H1 (cell line): ENCODE measurements around the gene OR3A2. TPM values are rescaled to one million over a fixed set of nuclear protein-coding genes. Genes with fewer than 3 reads are reported as not detected.
"Not testable (repeated sequence)": the region's sequence is repeated elsewhere in the genome, so short reads cannot be mapped to it uniquely, and the experiment has no call there.

Experiments
- CTCF ChIA-PET: fragments of 300-600 bp; sonication (Branson Sonifier 250); formaldehyde crosslinking; loops from one replicate; lab custom pipeline; 2021; ENCODE audit not compliant: partially characterized antibody; lab: Charles Lee
- POLR2A ChIA-PET: fragments of 300-600 bp; sonication (Branson Sonifier 250); formaldehyde crosslinking; loops from one replicate; lab custom pipeline; 2021; ENCODE audit warnings: inconsistent platforms; ENCODE audit not compliant: partially characterized antibody; lab: Charles Lee
- DNase-seq, 2 experiments: peaks; one replicate each; pipeline versions ENCODE4 v3.0.0 to v3.0.0-alpha.2; 2010 to 2022; ENCODE audit warnings: low spot score in 2 of 2, low read depth in 1 of 2, mixed read lengths in 1 of 2
- FAIRE-seq: peaks from 2 replicates; lab custom pipeline; 2011; peaks lifted over from hg19 to GRCh38; lab: Jason Lieb, UNC
- H2AFZ ChIP-seq: 2 replicates; pipeline ENCODE4 v1.8.1; 2012; ENCODE audit warnings: low read length, inconsistent platforms
- H2AK5ac ChIP-seq: 2 replicates; pipeline ENCODE4 v1.6.1; 2013; ENCODE audit warnings: low read depth, low read length
- H2BK120ac ChIP-seq: replicated peaks from 2 replicates; pipeline ENCODE3; 2013; ENCODE audit warnings: low read depth, low read length, inconsistent platforms
- H2BK12ac ChIP-seq: 2 replicates; pipeline ENCODE4 v1.6.1; 2013; ENCODE audit warnings: low read depth, low read length
- H2BK15ac ChIP-seq: 2 replicates; pipeline ENCODE4 v1.6.1; 2013; ENCODE audit warnings: low read length
- H2BK20ac ChIP-seq: 2 replicates; pipeline ENCODE4 v1.6.1; 2013; ENCODE audit warnings: low read length
- H2BK5ac ChIP-seq: 2 replicates; pipeline ENCODE4 v1.6.1; 2013; ENCODE audit warnings: low read depth, low read length
- H3K14ac ChIP-seq: 2 replicates; pipeline ENCODE4 v1.6.1; 2013; ENCODE audit warnings: inconsistent platforms; ENCODE audit not compliant: insufficient read length
- H3K18ac ChIP-seq: 2 replicates; pipeline ENCODE4 v1.6.1; 2013; ENCODE audit warnings: low read length; ENCODE audit errors: extremely low read depth
- H3K23ac ChIP-seq: 2 replicates; pipeline ENCODE4 v1.6.1; 2013; ENCODE audit warnings: inconsistent platforms; ENCODE audit not compliant: insufficient read length
- H3K23me2 ChIP-seq: 2 replicates; pipeline ENCODE4 v1.6.1; 2013; ENCODE audit warnings: low read depth, low read length
- H3K27ac ChIP-seq: 2 replicates; pipeline ENCODE4 v1.6.1; 2011; ENCODE audit warnings: low read depth, low read length, inconsistent platforms
- H3K27me3 ChIP-seq, 4 experiments: replicated peaks in 1 of 4; 1 replicate in 1 of 4; 2 replicates in 3 of 4; pipeline versions ENCODE4 v1.6.1 to v1.8.1; 2011 to 2013; ENCODE audit warnings: low read length in 3 of 4, mild to moderate bottlenecking in 3 of 4, inconsistent platforms in 2 of 4, mixed read lengths in 2 of 4, moderate library complexity in 1 of 4; ENCODE audit not compliant: control insufficient read depth in 3 of 4, insufficient read depth in 3 of 4; ENCODE audit errors: extremely low read depth in 1 of 4
- H3K36me3 ChIP-seq, 4 experiments: 2 replicates each; pipeline versions ENCODE4 v1.6.1 to v1.8.1; 2011 to 2013; ENCODE audit warnings: mild to moderate bottlenecking in 4 of 4, low read length in 3 of 4, moderate library complexity in 2 of 4, control low read depth in 1 of 4, inconsistent platforms in 1 of 4; ENCODE audit not compliant: insufficient read depth in 4 of 4, control insufficient read depth in 2 of 4
- H3K4ac ChIP-seq: replicated peaks from 2 replicates; pipeline ENCODE3; 2013; ENCODE audit warnings: low read length, low read depth, mixed read lengths, inconsistent platforms; ENCODE audit not compliant: insufficient read length
- H3K4me1 ChIP-seq, 4 experiments: replicated peaks in 1 of 4; 1 replicate in 1 of 4; 2 replicates in 3 of 4; pipeline versions ENCODE4 v1.6.1 to v1.8.1; 2011 to 2013; ENCODE audit warnings: low read length in 3 of 4, inconsistent platforms in 2 of 4, mixed read lengths in 1 of 4; ENCODE audit not compliant: insufficient read depth in 4 of 4, control insufficient read depth in 3 of 4
- H3K4me2 ChIP-seq, 2 experiments: 2 replicates each; pipeline versions ENCODE4 v1.6.1 to v1.8.1; 2011 to 2013; ENCODE audit warnings: low read depth in 2 of 2, low read length in 2 of 2, control low read depth in 1 of 2, inconsistent platforms in 1 of 2, mild to moderate bottlenecking in 1 of 2; ENCODE audit not compliant: insufficient read depth in 1 of 2
- H3K4me3 ChIP-seq, 4 experiments: fragments of 200-600, 300-600 bp in 1 of 4; sonication (generic), shearing (Covaris generic), sonication (Bioruptor Twin) in 1 of 4; 2 replicates each; pipeline versions ENCODE4 v1.5.1 to v1.8.1; 2011 to 2016; ENCODE audit warnings: low read length in 4 of 4, low read depth in 3 of 4, control low read depth in 2 of 4, inconsistent platforms in 2 of 4, mild to moderate bottlenecking in 2 of 4, mixed read lengths in 1 of 4, moderate library complexity in 1 of 4; ENCODE audit not compliant: insufficient read depth in 2 of 4; ENCODE audit errors: extremely low read depth in 1 of 4
- H3K56ac ChIP-seq: replicated peaks from 2 replicates; pipeline ENCODE3; 2013; ENCODE audit warnings: low read depth, mild to moderate bottlenecking, mixed read lengths, low read length, inconsistent platforms; ENCODE audit not compliant: insufficient read length
- H3K79me1 ChIP-seq: 2 replicates; pipeline ENCODE4 v1.6.1; 2013; ENCODE audit warnings: low read depth, low read length, control low read depth
- H3K79me2 ChIP-seq, 2 experiments: 2 replicates each; pipeline versions ENCODE4 v1.6.1 to v1.8.1; 2012 to 2013; ENCODE audit warnings: low read length in 2 of 2, mild to moderate bottlenecking in 2 of 2, inconsistent platforms in 1 of 2; ENCODE audit not compliant: insufficient read depth in 2 of 2, control insufficient read depth in 1 of 2
- H3K9ac ChIP-seq, 4 experiments: replicated peaks in 1 of 4; 1 replicate in 1 of 4; 2 replicates in 3 of 4; pipeline versions ENCODE4 v1.6.1 to v1.8.1; 2011 to 2013; ENCODE audit warnings: low read depth in 3 of 4, low read length in 3 of 4, control low read depth in 2 of 4, mild to moderate bottlenecking in 2 of 4, moderate library complexity in 2 of 4, inconsistent platforms in 1 of 4; ENCODE audit errors: extremely low read depth in 1 of 4
- H3K9me3 ChIP-seq, 2 experiments: 2 replicates each; pipeline versions ENCODE4 v1.6.1 to v1.8.1; 2012 to 2013; ENCODE audit warnings: mild to moderate bottlenecking in 2 of 2, moderate library complexity in 2 of 2, control low read depth in 1 of 2, inconsistent platforms in 1 of 2, low read depth in 1 of 2, low read length in 1 of 2, mixed read lengths in 1 of 2; ENCODE audit not compliant: insufficient read depth in 2 of 2
- H4K20me1 ChIP-seq, 2 experiments: replicated peaks in 1 of 2; 2 replicates each; pipeline versions ENCODE3 to v1.8.1; 2011 to 2013; ENCODE audit warnings: inconsistent platforms in 2 of 2, low read length in 2 of 2, mild to moderate bottlenecking in 1 of 2; ENCODE audit not compliant: insufficient read depth in 2 of 2, control insufficient read depth in 1 of 2
- H4K5ac ChIP-seq: 2 replicates; pipeline ENCODE4 v1.6.1; 2013; ENCODE audit warnings: low read length, low read depth, mixed read lengths, inconsistent platforms; ENCODE audit not compliant: insufficient read length
- H4K8ac ChIP-seq: 2 replicates; pipeline ENCODE4 v1.8.0; 2013; ENCODE audit warnings: mild to moderate bottlenecking, moderate library complexity, low read length, inconsistent platforms; ENCODE audit not compliant: insufficient read depth; ENCODE audit errors: extremely low read depth
- H4K91ac ChIP-seq: replicated peaks from 2 replicates; pipeline ENCODE3; 2013; ENCODE audit warnings: low read length, mixed read lengths, inconsistent platforms; ENCODE audit not compliant: insufficient read length
- WGBS, 2 experiments: shearing (Covaris generic) in 1 of 2; methylation state at CpG; one replicate each; pipeline versions ENCODE4 v1.1.6 to v1.1.7; 2013 to 2015; ENCODE audit warnings: low lambda C conversion rate in 2 of 2, mixed read lengths in 2 of 2, inconsistent platforms in 1 of 2, low coverage in 1 of 2, missing lambda C conversion rate in 1 of 2; ENCODE audit not compliant: insufficient replicate concordance in 2 of 2, insufficient coverage in 1 of 2, insufficient read length in 1 of 2; ENCODE audit errors: extremely low coverage in 1 of 2, missing lambda C conversion rate in 1 of 2; 5-methylcytosine and 5-hydroxymethylcytosine counted together
- polyA plus RNA-seq, 7 experiments: library from polyadenylated mRNA; depleted of rRNA in 3 of 7; stranded (reverse) in 5 of 7; unstranded in 2 of 7; fragments of >200 nt in 5 of 7; fragments of 200-250 nt in 2 of 7; gene quantifications; 1 replicate in 5 of 7; 2 replicates in 1 of 7; 4 replicates in 1 of 7; pipeline versions ENCODE4 v1.2.1 to v1.2.3, GENCODE V29; 2011 to 2013; ENCODE audit warnings: missing spikeins in 2 of 7, mixed read lengths in 2 of 7
- total RNA-seq: library from RNA; stranded (reverse); fragmentation: NEBNext Ultra II Directional; extraction: Animal tissue kit (Norgen Biotek cat#: 25700); gene quantifications from 2 replicates; pipeline ENCODE4 v1.2.1, GENCODE V29; 2021

Gene OR3A2
- total and polyA plus RNA-seq, 2 of the 8 experiments (the other 6 are each of a cell fraction or from before 2014, with no cell fraction given), result not detected

DNA sequence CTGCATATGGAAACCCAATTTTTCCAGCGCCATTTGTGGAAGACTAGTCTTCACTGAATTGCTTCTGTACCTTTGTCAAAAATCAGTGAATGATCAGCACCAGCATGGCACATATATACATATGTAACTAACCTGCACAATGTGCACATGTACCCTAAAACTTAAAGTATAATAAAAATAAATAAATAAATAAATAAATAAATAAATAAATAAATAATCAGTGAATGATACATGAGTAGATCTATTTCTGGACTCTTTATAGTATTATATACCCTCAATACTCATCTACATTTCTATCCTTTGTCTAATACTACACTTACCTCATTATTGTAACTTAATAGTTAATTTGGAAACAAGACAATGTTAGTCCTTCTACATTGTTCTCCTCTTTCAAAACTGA is 17.7 kb upstream of the OR3A2 start:
- H3K14ac ChIP-seq, H2BK15ac ChIP-seq, H3K4me2 ChIP-seq, H4K5ac ChIP-seq, H3K36me3 ChIP-seq, POLR2A ChIA-PET, H3K18ac ChIP-seq, H3K27ac ChIP-seq, H2BK12ac ChIP-seq, H3K4me3 ChIP-seq, H2BK20ac ChIP-seq, H3K56ac ChIP-seq, H2BK5ac ChIP-seq, H3K23ac ChIP-seq, H4K20me1 ChIP-seq, H2AFZ ChIP-seq, H2BK120ac ChIP-seq, H3K79me1 ChIP-seq, H3K4me1 ChIP-seq, H3K79me2 ChIP-seq, H2AK5ac ChIP-seq, H3K27me3 ChIP-seq, CTCF ChIA-PET, H3K23me2 ChIP-seq, H3K9ac ChIP-seq, H3K4ac ChIP-seq, FAIRE-seq, H4K8ac ChIP-seq, DNase-seq, H4K91ac ChIP-seq: not testable (repeated sequence)
- 56% methylated on average over 1 of the region's 1 CpG; no CpG with 5 or more reads in 1 of the 2 experiments for WGBS, 2 experiments
- peaks cover 23 to 31% of the 10 kb centered on the region in 2 experiments for H3K9me3 ChIP-seq
